Loucy (cell line): ENCODE data around the gene FAM217B.

Experiments
- CTCF ChIP-seq: fragments of 200-600 bp; sonication (generic); conservative IDR thresholded peaks from 2 replicates; pipeline ENCODE4 v1.5.1; 2014; ENCODE audit warnings: mild to moderate bottlenecking, antibody characterized with exemption, low read length
- EZH2phosphoT487 ChIP-seq: fragments of 200-600 bp; IDR thresholded peaks from 2 replicates; pipeline ENCODE4 v1.6.1; 2018; ENCODE audit warnings: antibody characterized with exemption, mild to moderate bottlenecking, moderate library complexity, borderline replicate concordance

- TF ChIP-seq CTCF, result no peak
- no peak for TF ChIP-seq EZH2phosphoT487
Measured at GRCh38 chr20:59983076-59983475, 42.9 kb downstream of the FAM217B start.
